Thyroid gland (tissue), 4 donors: ENCODE data around the gene PARD3B. TPM values are rescaled to one million over a fixed set of nuclear protein-coding genes. Genes with fewer than 3 reads are reported as not detected.

ENCODE experiments used
- DNase-seq, 2 donors: peaks; one replicate each; pipeline ENCODE4 v3.0.0-alpha.2; 2019
- H3K27ac ChIP-seq, 3 donors: fragments of 200-600 bp; sonication (generic); 1 replicate in 2 of 3; 2 replicates in 1 of 3; pipeline ENCODE4 v1.5.1; 2016 to 2019; ENCODE audit warnings: mild to moderate bottlenecking in 1 of 3, moderate library complexity in 1 of 3
- H3K27me3 ChIP-seq: fragments of 200-600 bp; sonication (generic); one replicate; pipeline ENCODE4 v1.5.1; 2019
- H3K36me3 ChIP-seq, 2 donors: fragments of 200-600 bp; sonication (generic); one replicate each; pipeline ENCODE4 v1.5.1; 2016 to 2019
- H3K4me1 ChIP-seq, 2 donors: fragments of 200-600 bp; sonication (generic); one replicate each; pipeline ENCODE4 v1.5.1; 2017 to 2019
- H3K4me3 ChIP-seq, 3 donors: fragments of 200-600 bp; sonication (generic); replicated peaks in 1 of 3; 1 replicate in 2 of 3; 2 replicates in 1 of 3; pipeline ENCODE4 v1.5.1; 2016; ENCODE audit warnings: mild to moderate bottlenecking in 1 of 3
- H3K9me3 ChIP-seq: fragments of 200-600 bp; sonication (generic); one replicate; pipeline ENCODE4 v1.5.1; 2017
- POLR2A ChIP-seq, 2 donors: fragments of 450-650 bp; IDR thresholded peaks; one replicate each; pipeline ENCODE4 v1.6.1; 2017; ENCODE audit warnings: antibody characterized with exemption in 2 of 2, mild to moderate bottlenecking in 2 of 2, moderate library complexity in 1 of 2
- WGBS, 2 donors: methylation state at CpG; one replicate each; pipeline ENCODE4 v1.1.5; 2017; 5-methylcytosine and 5-hydroxymethylcytosine counted together
- intact Hi-C: fragments of 100-400 bp; cut with DNase I; formaldehyde crosslinking; loops from one replicate; pipeline ENCODE4 v1.15.1; 2023
- total RNA-seq, 4 donors: library from RNA; depleted of rRNA; stranded (reverse); fragments of >200 nt; gene quantifications; one replicate each; pipeline ENCODE4 v1.2.3, GENCODE V29; 2016
- TF ChIP-seq, protein P1 (sequence below), 6 experiments: fragments of 200-600 bp in 3 of 6; fragments of 450-650 bp in 3 of 6; sonication (generic) in 3 of 6; IDR thresholded peaks; one replicate each; pipeline ENCODE4 v1.5.1; 2016 to 2019; ENCODE audit warnings: antibody characterized with exemption in 6 of 6, mild to moderate bottlenecking in 2 of 6, inconsistent platforms in 1 of 6, moderate library complexity in 1 of 6

The PARD3B gene
- total RNA-seq, 4 donors from 2014 or later: 27.0 to 43.4 (median 34.6) TPM

- Histone ChIP-seq H3K4me1 (no peaks in the 10 kb centered on the region), H3K27ac (no peak overlapping the region), H3K36me3 (no peaks in the 10 kb centered on the region), H3K27me3 (no peaks in the 10 kb centered on the region), H3K9me3 (no peaks in the 10 kb centered on the region), H3K4me3 (no peak overlapping the region)
- TF ChIP-seq POLR2A (IDR thresholded peaks at IDR 0.05): no peak
- TF ChIP-seq, protein P1, sequence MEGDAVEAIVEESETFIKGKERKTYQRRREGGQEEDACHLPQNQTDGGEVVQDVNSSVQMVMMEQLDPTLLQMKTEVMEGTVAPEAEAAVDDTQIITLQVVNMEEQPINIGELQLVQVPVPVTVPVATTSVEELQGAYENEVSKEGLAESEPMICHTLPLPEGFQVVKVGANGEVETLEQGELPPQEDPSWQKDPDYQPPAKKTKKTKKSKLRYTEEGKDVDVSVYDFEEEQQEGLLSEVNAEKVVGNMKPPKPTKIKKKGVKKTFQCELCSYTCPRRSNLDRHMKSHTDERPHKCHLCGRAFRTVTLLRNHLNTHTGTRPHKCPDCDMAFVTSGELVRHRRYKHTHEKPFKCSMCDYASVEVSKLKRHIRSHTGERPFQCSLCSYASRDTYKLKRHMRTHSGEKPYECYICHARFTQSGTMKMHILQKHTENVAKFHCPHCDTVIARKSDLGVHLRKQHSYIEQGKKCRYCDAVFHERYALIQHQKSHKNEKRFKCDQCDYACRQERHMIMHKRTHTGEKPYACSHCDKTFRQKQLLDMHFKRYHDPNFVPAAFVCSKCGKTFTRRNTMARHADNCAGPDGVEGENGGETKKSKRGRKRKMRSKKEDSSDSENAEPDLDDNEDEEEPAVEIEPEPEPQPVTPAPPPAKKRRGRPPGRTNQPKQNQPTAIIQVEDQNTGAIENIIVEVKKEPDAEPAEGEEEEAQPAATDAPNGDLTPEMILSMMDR (IDR thresholded peaks at IDR 0.05): no peak
- DNase-seq: no peak
- intact Hi-C loops: no loop called here
- WGBS, 2 donors: 82 to 92% methylated on average over 3 of the region's 3 CpGs
Observed at GRCh38 chr2:205386109-205386508, 840.8 kb downstream of the PARD3B start.

- intact Hi-C loops: no loop called here
- Histone ChIP-seq H3K9me3 (no peaks in the 10 kb centered on the region), H3K27ac (no peak overlapping the region), H3K4me3 (no peak overlapping the region), H3K4me1 (no peaks in the 10 kb centered on the region), H3K27me3 (no peaks in the 10 kb centered on the region), H3K36me3 (no peaks in the 10 kb centered on the region)
- TF ChIP-seq POLR2A (IDR thresholded peaks at IDR 0.05): no peak
- TF ChIP-seq, protein P1 (IDR thresholded peaks at IDR 0.05): no peak
- WGBS, 2 donors: 84 to 90% methylated on average over 5 of the region's 5 CpGs
- DNase-seq: no peak
Observed at GRCh38 chr2:205387350-205388055, 842.2 kb downstream of the PARD3B start.

DNA sequence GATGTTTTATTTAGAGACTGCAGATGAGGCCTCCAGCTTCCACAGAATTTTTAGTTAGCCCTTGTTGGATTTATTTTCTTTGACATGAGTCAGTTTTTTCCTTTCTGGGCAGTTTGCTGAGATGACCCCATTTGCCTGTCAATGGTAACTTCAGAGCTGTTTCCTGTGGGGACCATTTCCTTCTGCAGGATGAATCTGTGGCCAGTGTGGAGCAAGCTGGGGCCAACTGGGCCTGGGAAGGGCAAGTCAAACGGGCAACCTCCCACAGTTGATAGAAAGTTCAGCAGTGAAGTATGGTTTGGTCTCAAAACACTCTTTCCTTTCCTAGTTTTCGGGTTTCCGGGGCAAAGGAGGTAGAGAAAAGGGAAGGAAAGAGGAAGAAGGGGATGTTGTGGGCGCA, 845.6 kb downstream of the PARD3B start:
- Histone ChIP-seq H3K4me3 (no peak overlapping the region), H3K9me3 (no peaks in the 10 kb centered on the region), H3K36me3 (no peaks in the 10 kb centered on the region), H3K4me1 (no peaks in the 10 kb centered on the region), H3K27ac (no peak overlapping the region), H3K27me3 (no peaks in the 10 kb centered on the region)
- TF ChIP-seq, protein P1 (IDR thresholded peaks at IDR 0.05): no peak
- no peak for TF ChIP-seq POLR2A (IDR thresholded peaks at IDR 0.05)
- peak in 1 of 2 donors; percentile 5 for DNase-seq
- intact Hi-C loops: no loop called here
- WGBS, 2 donors: 83 to 88% methylated on average over 4 of the region's 4 CpGs

- Histone ChIP-seq H3K4me3 (no peak overlapping the region), H3K9me3 (no peaks in the 10 kb centered on the region), H3K4me1 (no peaks in the 10 kb centered on the region), H3K27ac (no peak overlapping the region), H3K36me3 (no peaks in the 10 kb centered on the region), H3K27me3 (no peaks in the 10 kb centered on the region)
- DNase-seq: no peak
- WGBS, 2 donors: 77 to 80% methylated on average over 6 of the region's 6 CpGs
- TF ChIP-seq POLR2A (IDR thresholded peaks at IDR 0.05): no peak
- TF ChIP-seq, protein P1 (IDR thresholded peaks at IDR 0.05): no peak
- intact Hi-C loops: no loop called here
Observed at GRCh38 chr2:205401511-205401910, 856.2 kb downstream of the PARD3B start.

- intact Hi-C loops: no loop called here
- no peak for TF ChIP-seq POLR2A (IDR thresholded peaks at IDR 0.05)
- TF ChIP-seq, protein P1 (IDR thresholded peaks at IDR 0.05): no peak
- 37 to 52% methylated on average over 2 of the region's 2 CpGs for WGBS, 2 donors
Observed at GRCh38 chr2:205402011-205402410, 856.7 kb downstream of the PARD3B start.

More at GRCh38 chr2:205402011-205402410, 856.7 kb downstream of the PARD3B start:
- DNase-seq: no peak
- Histone ChIP-seq H3K4me3 (no peak overlapping the region), H3K36me3 (no peaks in the 10 kb centered on the region), H3K9me3 (no peaks in the 10 kb centered on the region), H3K27me3 (no peaks in the 10 kb centered on the region), H3K27ac (no peak overlapping the region), H3K4me1 (peaks cover 0 to 3% of the 10 kb centered on the region in 2 donors)
